K562 (cell line): Measurements from ENCODE around the gene TMEM158. TPM values are rescaled to one million over a fixed set of nuclear protein-coding genes. Genes with fewer than 3 reads are reported as not detected.

Experiments
- HNRNPL ChIP-seq: fragments of 200-400 bp; formaldehyde crosslinking; IDR thresholded peaks from 2 replicates; pipeline ENCODE4 v1.6.1; 2017; ENCODE audit warnings: low read depth, mild to moderate bottlenecking, low read length
- KLF10 ChIP-seq: fragments of 250-450 bp; sonication (Bioruptor Pico); IDR thresholded peaks from 2 replicates; pipeline ENCODE4 v1.6.1; 2021; ENCODE audit warnings: matching md5 sums
- MBD2 ChIP-seq: sonication (generic); IDR thresholded peaks from 2 replicates; pipeline ENCODE4 v1.6.1; 2016; ENCODE audit warnings: low read depth, borderline replicate concordance
- NCOA4 ChIP-seq: fragments of 450-650 bp; IDR thresholded peaks from 2 replicates; pipeline ENCODE4 v1.6.1; 2018; ENCODE audit warnings: mild to moderate bottlenecking; ENCODE audit not compliant: partially characterized antibody
- REST ChIP-seq, 2 experiments: fragments of 450-650 bp; formaldehyde crosslinking in 1 of 2; IDR thresholded peaks; 2 replicates each; pipeline versions ENCODE4 v1.4.0 to v1.6.1; 2014 to 2020; ENCODE audit warnings: mild to moderate bottlenecking in 2 of 2, borderline replicate concordance in 1 of 2, low read depth in 1 of 2
- RNF219 ChIP-seq: fragments of 250-450 bp; sonication (Bioruptor Pico); IDR thresholded peaks from 2 replicates; pipeline ENCODE4 v1.5.0; 2022; ENCODE audit warnings: mild to moderate bottlenecking
- SAFB2 ChIP-seq: fragments of 200-400 bp; formaldehyde crosslinking; IDR thresholded peaks from 2 replicates; pipeline ENCODE4 v1.6.1; 2018; ENCODE audit warnings: borderline replicate concordance, low read length, low read depth, moderate library complexity; ENCODE audit not compliant: severe bottlenecking
- polyA plus RNA-seq, 8 experiments: library from polyadenylated mRNA; depleted of rRNA in 4 of 8; stranded (reverse) in 5 of 8; unstranded in 3 of 8; fragments of >200 nt; fragmentation: Nextera tagmentation in 2 of 8; fragmentation: Illumina TruSeq in 1 of 8; extraction: Ambion mirVana in 2 of 8; extraction: Trizol in 1 of 8; gene quantifications; 2 replicates each; pipeline versions ENCODE4 v1.2.1 to v1.2.3, GENCODE V29; 2011 to 2014; ENCODE audit warnings: inconsistent platforms in 1 of 8, missing spikeins in 1 of 8
- total RNA-seq, 7 experiments: library from RNA; depleted of rRNA in 6 of 7; stranded (reverse); fragments of >200 nt in 6 of 7; fragmentation: Illumina TruSeq in 2 of 7; extraction: Trizol in 2 of 7; gene quantifications; 2 replicates each; pipeline versions ENCODE4 v1.2.1 to v1.2.3, GENCODE V29; 2011 to 2021; ENCODE audit warnings: low replicate concordance in 1 of 7
- TF ChIP-seq, protein P1 (sequence below): sonication (generic); formaldehyde crosslinking; IDR thresholded peaks from 2 replicates; pipeline ENCODE4 v1.4.0; 2020; ENCODE audit warnings: mild to moderate bottlenecking, missing genetic modification reagents

Gene TMEM158
- total and polyA plus RNA-seq, 9 of the 15 experiments (the other 6 are each of a cell fraction or from before 2014, with no cell fraction given): 2.2 to 46.5 (median 8.4) TPM

DNA sequence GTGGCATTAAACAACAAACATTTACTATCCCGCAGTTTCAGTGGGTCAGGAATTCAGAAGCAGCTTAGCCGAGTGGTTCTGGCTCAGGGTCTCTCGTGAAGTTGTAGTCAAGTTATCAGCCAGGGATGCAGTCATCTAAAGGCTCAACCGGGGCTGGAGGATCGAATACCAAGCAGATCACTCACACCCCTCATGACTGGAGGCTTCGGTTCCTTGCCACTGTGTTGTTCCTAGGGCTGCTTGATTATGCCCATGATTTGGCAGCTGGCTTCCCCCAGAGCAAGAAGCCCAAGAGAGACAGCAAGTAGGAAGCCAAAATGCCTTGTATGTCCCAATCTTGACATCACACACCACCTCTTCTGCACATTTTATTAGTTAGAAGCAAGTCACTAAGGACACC, 46.0 kb downstream of the TMEM158 start (continued):
- no peak for TF ChIP-seq REST (IDR thresholded peaks at IDR 0.05; ENCODE audit: borderline replicate concordance)
- no peak for TF ChIP-seq REST (CRISPR knock-in tag; IDR thresholded peaks at IDR 0.05; ENCODE audit: low read depth)
- TF ChIP-seq MBD2: no peak
- no peak for TF ChIP-seq SAFB2
- no peak for TF ChIP-seq KLF10 (CRISPR knock-in tag)
- TF ChIP-seq, protein P1, sequence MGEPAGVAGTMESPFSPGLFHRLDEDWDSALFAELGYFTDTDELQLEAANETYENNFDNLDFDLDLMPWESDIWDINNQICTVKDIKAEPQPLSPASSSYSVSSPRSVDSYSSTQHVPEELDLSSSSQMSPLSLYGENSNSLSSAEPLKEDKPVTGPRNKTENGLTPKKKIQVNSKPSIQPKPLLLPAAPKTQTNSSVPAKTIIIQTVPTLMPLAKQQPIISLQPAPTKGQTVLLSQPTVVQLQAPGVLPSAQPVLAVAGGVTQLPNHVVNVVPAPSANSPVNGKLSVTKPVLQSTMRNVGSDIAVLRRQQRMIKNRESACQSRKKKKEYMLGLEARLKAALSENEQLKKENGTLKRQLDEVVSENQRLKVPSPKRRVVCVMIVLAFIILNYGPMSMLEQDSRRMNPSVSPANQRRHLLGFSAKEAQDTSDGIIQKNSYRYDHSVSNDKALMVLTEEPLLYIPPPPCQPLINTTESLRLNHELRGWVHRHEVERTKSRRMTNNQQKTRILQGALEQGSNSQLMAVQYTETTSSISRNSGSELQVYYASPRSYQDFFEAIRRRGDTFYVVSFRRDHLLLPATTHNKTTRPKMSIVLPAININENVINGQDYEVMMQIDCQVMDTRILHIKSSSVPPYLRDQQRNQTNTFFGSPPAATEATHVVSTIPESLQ: no peak
- TF ChIP-seq HNRNPL: no peak
- TF ChIP-seq NCOA4: no peak
- no peak for TF ChIP-seq RNF219
- TF ChIP-seq, all 486 proteins: peak for 0
